Limb (tissue), 2 donors: ENCODE results near the gene PCBP3.

Experiments
- DNase-seq, 2 donors: peaks; one replicate each; pipeline ENCODE4 v3.0.0-alpha.2; 2016; ENCODE audit errors: extremely low spot score in 2 of 2

Gene PCBP3

GRCh38 chr21:45976701-45977311 is 333.3 kb downstream of the PCBP3 start:
- DNase-seq: no peak

GRCh38 chr21:45977396-45977795 is 333.9 kb downstream of the PCBP3 start:
- DNase-seq: peak in 1 of 2 donors; percentile 69

- peak in 1 of 2 donors; percentile 64 for DNase-seq
Measured at GRCh38 chr21:45979141-45979631, 335.7 kb downstream of the PCBP3 start.

- no peak for DNase-seq
Measured at GRCh38 chr21:45979651-45980050, 336.1 kb downstream of the PCBP3 start.

GRCh38 chr21:45980271-45980670 is 336.7 kb downstream of the PCBP3 start:
- DNase-seq: no peak

GRCh38 chr21:45980697-45981096 is 337.2 kb downstream of the PCBP3 start:
- no peak for DNase-seq

- DNase-seq: peak; percentile 92
Measured at GRCh38 chr21:45981151-45982091, 337.9 kb downstream of the PCBP3 start, which contains the start of gene COL6A1. Gene COL6A1, plus strand, starts transcription at chr21:45981770. Its CDS starts 81 bp downstream, at chr21:45981851.

- peak in 1 of 2 donors; percentile 67 for DNase-seq
Measured at GRCh38 chr21:45982092-45982757, 338.7 kb downstream of the PCBP3 start.

- no peak for DNase-seq
Measured at GRCh38 chr21:45982758-45983648, 339.5 kb downstream of the PCBP3 start.

GRCh38 chr21:45983649-45983965 is 340.1 kb downstream of the PCBP3 start:
- no peak for DNase-seq

- no peak for DNase-seq
Measured at GRCh38 chr21:45983981-45984551, 340.5 kb downstream of the PCBP3 start.

GRCh38 chr21:45984584-45985095 is 341.1 kb downstream of the PCBP3 start:
- DNase-seq: no peak

GRCh38 chr21:45985471-45986315 is 342.2 kb downstream of the PCBP3 start:
- DNase-seq: no peak

- DNase-seq: no peak
Measured at GRCh38 chr21:45986316-45987051, 343.0 kb downstream of the PCBP3 start.

GRCh38 chr21:45987121-45987711 is 343.7 kb downstream of the PCBP3 start:
- DNase-seq: no peak

- DNase-seq: no peak
Measured at GRCh38 chr21:45988366-45989347, 345.1 kb downstream of the PCBP3 start.

- no peak for DNase-seq
Measured at GRCh38 chr21:45989355-45990048, 346.0 kb downstream of the PCBP3 start.
